WTC11 (cell line): Measurements from ENCODE around the gene VANGL2.

Experiments
- ATF3 ChIP-seq: sonication (generic); formaldehyde crosslinking; conservative IDR thresholded peaks from 2 replicates; pipeline ENCODE4 v1.8.1; 2022; ENCODE audit warnings: mild to moderate bottlenecking, missing genetic modification reagents
- IRF1 ChIP-seq: sonication (generic); formaldehyde crosslinking; IDR thresholded peaks from 2 replicates; pipeline ENCODE4 v1.8.0; 2023; ENCODE audit warnings: missing genetic modification reagents
- NR2C2 ChIP-seq: sonication (generic); formaldehyde crosslinking; IDR thresholded peaks from 2 replicates; pipeline ENCODE4 v1.8.0; 2022; ENCODE audit warnings: mild to moderate bottlenecking, missing genetic modification reagents
- TF ChIP-seq, protein P1 (sequence below): fragments of 200-600 bp; IDR thresholded peaks from 2 replicates; pipeline ENCODE4 v1.8.0; 2022; ENCODE audit warnings: antibody characterized with exemption

DNA sequence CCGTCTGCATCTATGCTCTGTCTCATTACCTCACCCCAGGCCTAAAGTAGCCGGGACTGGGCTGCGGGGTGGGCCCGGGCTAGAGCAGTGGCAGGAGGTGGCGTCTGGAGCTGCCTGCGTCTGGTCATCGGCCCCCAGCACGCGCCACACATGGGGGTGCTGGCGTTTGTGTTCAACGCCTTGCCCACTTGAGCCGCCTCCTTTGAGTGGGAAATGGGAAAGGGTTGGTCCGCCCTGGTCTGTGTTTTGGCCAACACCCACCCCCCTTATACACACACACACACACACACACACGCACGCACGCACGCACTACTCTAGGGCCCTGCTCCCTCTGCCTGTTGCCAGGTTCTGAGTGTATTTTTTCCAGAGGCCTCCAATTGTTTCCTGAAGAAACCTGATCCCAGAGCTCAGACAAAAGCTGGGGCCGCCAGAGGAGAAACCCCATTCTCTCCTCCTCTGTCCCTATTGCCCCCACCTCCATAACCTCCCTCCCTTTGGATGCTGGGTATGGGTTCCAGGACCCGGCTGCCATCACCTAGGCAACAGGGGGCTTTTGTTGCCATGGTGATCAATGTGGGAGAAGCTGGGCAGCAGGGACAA, 10.1 kb downstream of the VANGL2 start:
- no peak for TF ChIP-seq ATF3
- TF ChIP-seq IRF1 (CRISPR knock-in tag): no peak
- TF ChIP-seq, protein P1, sequence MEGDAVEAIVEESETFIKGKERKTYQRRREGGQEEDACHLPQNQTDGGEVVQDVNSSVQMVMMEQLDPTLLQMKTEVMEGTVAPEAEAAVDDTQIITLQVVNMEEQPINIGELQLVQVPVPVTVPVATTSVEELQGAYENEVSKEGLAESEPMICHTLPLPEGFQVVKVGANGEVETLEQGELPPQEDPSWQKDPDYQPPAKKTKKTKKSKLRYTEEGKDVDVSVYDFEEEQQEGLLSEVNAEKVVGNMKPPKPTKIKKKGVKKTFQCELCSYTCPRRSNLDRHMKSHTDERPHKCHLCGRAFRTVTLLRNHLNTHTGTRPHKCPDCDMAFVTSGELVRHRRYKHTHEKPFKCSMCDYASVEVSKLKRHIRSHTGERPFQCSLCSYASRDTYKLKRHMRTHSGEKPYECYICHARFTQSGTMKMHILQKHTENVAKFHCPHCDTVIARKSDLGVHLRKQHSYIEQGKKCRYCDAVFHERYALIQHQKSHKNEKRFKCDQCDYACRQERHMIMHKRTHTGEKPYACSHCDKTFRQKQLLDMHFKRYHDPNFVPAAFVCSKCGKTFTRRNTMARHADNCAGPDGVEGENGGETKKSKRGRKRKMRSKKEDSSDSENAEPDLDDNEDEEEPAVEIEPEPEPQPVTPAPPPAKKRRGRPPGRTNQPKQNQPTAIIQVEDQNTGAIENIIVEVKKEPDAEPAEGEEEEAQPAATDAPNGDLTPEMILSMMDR: no peak
- TF ChIP-seq NR2C2: no peak
